Lower leg skin (tissue), 3 donors: ENCODE data around the gene NPB.

Experiments
- POLR2A ChIP-seq, 2 donors: fragments of 450-650 bp; IDR thresholded peaks; one replicate each; pipeline ENCODE4 v1.6.1; 2016 to 2017; ENCODE audit warnings: antibody characterized with exemption in 2 of 2, mild to moderate bottlenecking in 1 of 2, moderate library complexity in 1 of 2
- TF ChIP-seq, protein P1 (sequence below), 3 donors: fragments of 450-650 bp; IDR thresholded peaks; one replicate each; pipeline ENCODE4 v1.5.1; 2016; ENCODE audit warnings: antibody characterized with exemption in 3 of 3, mild to moderate bottlenecking in 3 of 3, moderate library complexity in 2 of 3

DNA sequence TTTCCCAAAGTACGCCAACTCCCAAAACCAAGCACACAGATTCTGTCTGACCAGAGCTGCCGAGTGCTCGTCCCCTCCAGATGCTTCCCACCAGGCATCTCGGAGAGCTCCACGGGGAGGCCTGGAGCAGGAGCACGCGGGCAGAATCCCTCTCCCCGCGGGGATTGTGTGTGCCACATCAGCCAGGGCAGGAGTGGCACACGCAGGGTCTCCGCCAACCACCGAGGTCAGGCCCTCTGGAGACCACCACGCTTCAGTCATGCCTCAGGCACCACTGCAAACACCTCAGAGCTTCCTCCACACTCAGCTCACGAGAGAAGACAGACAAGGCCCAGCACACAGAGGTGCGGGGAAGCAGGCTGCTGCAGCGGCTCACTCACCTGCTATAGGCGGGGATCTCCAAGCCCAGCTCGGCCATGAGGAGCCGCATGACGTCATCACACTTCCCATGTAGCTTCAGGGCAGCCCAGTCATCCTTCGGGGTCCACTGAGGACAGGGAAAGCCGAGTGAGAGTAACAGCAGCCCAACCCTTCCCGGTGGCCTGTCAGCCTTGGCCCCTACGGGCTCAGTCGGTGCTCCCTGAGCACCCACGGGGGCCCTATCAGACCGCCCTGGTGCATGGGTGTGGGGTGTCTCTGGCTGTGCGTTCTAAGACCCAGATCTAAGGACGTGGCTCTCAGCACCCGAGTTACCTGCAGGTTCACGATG lies 11.5 kb downstream of the NPB start:
- TF ChIP-seq, protein P1, sequence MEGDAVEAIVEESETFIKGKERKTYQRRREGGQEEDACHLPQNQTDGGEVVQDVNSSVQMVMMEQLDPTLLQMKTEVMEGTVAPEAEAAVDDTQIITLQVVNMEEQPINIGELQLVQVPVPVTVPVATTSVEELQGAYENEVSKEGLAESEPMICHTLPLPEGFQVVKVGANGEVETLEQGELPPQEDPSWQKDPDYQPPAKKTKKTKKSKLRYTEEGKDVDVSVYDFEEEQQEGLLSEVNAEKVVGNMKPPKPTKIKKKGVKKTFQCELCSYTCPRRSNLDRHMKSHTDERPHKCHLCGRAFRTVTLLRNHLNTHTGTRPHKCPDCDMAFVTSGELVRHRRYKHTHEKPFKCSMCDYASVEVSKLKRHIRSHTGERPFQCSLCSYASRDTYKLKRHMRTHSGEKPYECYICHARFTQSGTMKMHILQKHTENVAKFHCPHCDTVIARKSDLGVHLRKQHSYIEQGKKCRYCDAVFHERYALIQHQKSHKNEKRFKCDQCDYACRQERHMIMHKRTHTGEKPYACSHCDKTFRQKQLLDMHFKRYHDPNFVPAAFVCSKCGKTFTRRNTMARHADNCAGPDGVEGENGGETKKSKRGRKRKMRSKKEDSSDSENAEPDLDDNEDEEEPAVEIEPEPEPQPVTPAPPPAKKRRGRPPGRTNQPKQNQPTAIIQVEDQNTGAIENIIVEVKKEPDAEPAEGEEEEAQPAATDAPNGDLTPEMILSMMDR (IDR thresholded peaks at IDR 0.05), result no peak
- no peak for TF ChIP-seq POLR2A (IDR thresholded peaks at IDR 0.05)
